Measurements from ENCODE around the gene CCDC146. TPM values are rescaled to one million over a fixed set of nuclear protein-coding genes. Genes with fewer than 3 reads are reported as not detected.

The CCDC146 gene
- polyA plus RNA-seq, 1 experiment: 8.8 TPM

GRCh38 chr7:77181015-77181595 is 58.7 kb downstream of the CCDC146 start:
- H3K27ac ChIP-seq (ENCODE audit: low read depth, low read length): no peak overlapping the region
- DNase-seq (ENCODE audit: low read depth, low spot score): no peak
- H3K9me3 ChIP-seq (ENCODE audit: control insufficient read depth, insufficient read depth, low read length): no peaks in the 10 kb centered on the region
- TF ChIP-seq, protein P1, sequence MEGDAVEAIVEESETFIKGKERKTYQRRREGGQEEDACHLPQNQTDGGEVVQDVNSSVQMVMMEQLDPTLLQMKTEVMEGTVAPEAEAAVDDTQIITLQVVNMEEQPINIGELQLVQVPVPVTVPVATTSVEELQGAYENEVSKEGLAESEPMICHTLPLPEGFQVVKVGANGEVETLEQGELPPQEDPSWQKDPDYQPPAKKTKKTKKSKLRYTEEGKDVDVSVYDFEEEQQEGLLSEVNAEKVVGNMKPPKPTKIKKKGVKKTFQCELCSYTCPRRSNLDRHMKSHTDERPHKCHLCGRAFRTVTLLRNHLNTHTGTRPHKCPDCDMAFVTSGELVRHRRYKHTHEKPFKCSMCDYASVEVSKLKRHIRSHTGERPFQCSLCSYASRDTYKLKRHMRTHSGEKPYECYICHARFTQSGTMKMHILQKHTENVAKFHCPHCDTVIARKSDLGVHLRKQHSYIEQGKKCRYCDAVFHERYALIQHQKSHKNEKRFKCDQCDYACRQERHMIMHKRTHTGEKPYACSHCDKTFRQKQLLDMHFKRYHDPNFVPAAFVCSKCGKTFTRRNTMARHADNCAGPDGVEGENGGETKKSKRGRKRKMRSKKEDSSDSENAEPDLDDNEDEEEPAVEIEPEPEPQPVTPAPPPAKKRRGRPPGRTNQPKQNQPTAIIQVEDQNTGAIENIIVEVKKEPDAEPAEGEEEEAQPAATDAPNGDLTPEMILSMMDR (IDR thresholded peaks at IDR 0.05; ENCODE audit: low read depth, low read length): no peak
- H3K4me3 ChIP-seq (ENCODE audit: low read depth, low read length): no peak overlapping the region
- POLR2A ChIA-PET: no interaction called here
- H3K27me3 ChIP-seq (ENCODE audit: control insufficient read depth, insufficient read depth, low read length): no peaks in the 10 kb centered on the region
- CTCF ChIA-PET: no interaction called here

DNA sequence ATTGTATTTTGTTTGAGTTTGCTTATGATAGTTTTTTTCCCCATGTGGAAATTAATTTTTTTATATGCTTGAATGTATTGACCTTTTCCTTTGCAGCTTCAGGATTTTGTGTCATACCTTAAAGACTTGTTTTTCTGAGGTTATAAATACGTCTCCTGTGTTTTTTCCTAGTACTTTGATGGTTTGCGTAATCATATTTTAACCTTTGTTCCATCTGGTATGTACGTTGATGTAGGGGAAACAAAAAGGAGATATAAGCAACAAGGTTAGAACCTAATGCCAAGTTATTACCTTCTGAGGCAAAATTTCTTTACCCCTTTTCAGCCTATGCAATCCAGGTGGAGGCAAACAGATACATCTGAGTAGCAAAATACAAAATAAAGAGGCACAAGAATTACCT is 59.3 kb downstream of the CCDC146 start:
- ChIA-PET POLR2A (no interaction called here), CTCF (no interaction called here)
- Histone ChIP-seq H3K27me3 (ENCODE audit: control insufficient read depth, insufficient read depth, low read length) (no peaks in the 10 kb centered on the region), H3K9me3 (ENCODE audit: control insufficient read depth, insufficient read depth, low read length) (no peaks in the 10 kb centered on the region), H3K27ac (ENCODE audit: low read depth, low read length) (no peak overlapping the region), H3K4me3 (ENCODE audit: low read depth, low read length) (no peak overlapping the region)
- TF ChIP-seq, protein P1 (IDR thresholded peaks at IDR 0.05; ENCODE audit: low read depth, low read length): no peak
- no peak for DNase-seq (ENCODE audit: low read depth, low spot score)

- Histone ChIP-seq H3K4me3 (ENCODE audit: low read depth, low read length) (no peak overlapping the region), H3K27ac (ENCODE audit: low read depth, low read length) (no peak overlapping the region), H3K27me3 (ENCODE audit: control insufficient read depth, insufficient read depth, low read length) (no peaks in the 10 kb centered on the region), H3K9me3 (ENCODE audit: control insufficient read depth, insufficient read depth, low read length) (no peaks in the 10 kb centered on the region)
- CTCF ChIA-PET: no interaction called here
- TF ChIP-seq, protein P1 (IDR thresholded peaks at IDR 0.05; ENCODE audit: low read depth, low read length): no peak
- DNase-seq (ENCODE audit: low read depth, low spot score): no peak
- POLR2A ChIA-PET: no interaction called here
Observed at GRCh38 chr7:77182261-77182660, 59.8 kb downstream of the CCDC146 start.

DNA sequence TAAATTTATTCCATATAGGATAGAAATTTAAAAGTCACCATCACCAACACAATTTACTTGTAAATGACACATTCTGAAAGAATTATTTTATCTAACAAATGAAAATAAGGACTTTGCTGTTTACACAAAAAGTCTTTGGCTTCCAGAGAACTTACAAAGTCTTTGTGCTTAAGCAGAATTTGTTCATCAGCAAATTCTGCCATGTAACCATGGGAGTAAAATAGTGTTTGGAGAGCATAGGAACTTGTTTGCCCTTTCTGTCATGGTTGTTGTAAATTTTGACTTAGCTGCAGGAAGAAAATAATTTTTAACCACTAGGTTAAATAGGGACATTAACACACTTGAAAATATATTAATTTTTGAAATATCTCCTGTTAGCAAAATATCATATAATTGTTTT is 62.0 kb downstream of the CCDC146 start:
- no peak for DNase-seq (ENCODE audit: low read depth, low spot score)
- H3K27me3 ChIP-seq (ENCODE audit: control insufficient read depth, insufficient read depth, low read length): no peaks in the 10 kb centered on the region
- TF ChIP-seq, protein P1 (IDR thresholded peaks at IDR 0.05; ENCODE audit: low read depth, low read length): no peak
- no peak overlapping the region for H3K4me3 ChIP-seq (ENCODE audit: low read depth, low read length)
- ChIA-PET CTCF (no interaction called here), POLR2A (no interaction called here)
- H3K9me3 ChIP-seq (ENCODE audit: control insufficient read depth, insufficient read depth, low read length): no peaks in the 10 kb centered on the region
- H3K27ac ChIP-seq (ENCODE audit: low read depth, low read length): no peak overlapping the region

DNA sequence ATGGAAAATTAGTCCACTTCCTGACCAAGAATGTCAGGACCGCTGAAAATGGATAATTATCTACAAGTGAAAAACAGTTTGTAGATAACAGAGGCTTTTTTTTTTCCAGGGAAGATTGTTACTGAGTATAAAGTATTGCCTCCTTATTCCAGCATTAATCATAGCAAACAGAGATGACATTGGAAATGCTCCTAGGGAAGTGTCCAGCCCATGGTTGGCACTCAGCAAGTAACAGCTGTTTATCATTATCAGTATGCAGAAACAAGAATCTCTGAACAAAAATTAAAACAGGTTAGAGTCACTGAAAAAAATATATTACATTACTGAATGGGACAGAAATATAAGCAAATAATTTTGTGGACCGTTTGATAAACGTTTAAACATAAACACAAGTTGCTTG is 62.6 kb downstream of the CCDC146 start:
- DNase-seq (ENCODE audit: low read depth, low spot score): no peak
- no peaks in the 10 kb centered on the region for H3K27me3 ChIP-seq (ENCODE audit: control insufficient read depth, insufficient read depth, low read length)
- CTCF ChIA-PET: no interaction called here
- POLR2A ChIA-PET: no interaction called here
- H3K4me3 ChIP-seq (ENCODE audit: low read depth, low read length): no peak overlapping the region
- TF ChIP-seq, protein P1 (IDR thresholded peaks at IDR 0.05; ENCODE audit: low read depth, low read length): no peak
- H3K27ac ChIP-seq (ENCODE audit: low read depth, low read length): no peak overlapping the region
- no peaks in the 10 kb centered on the region for H3K9me3 ChIP-seq (ENCODE audit: control insufficient read depth, insufficient read depth, low read length)
